Astrocyte of the hippocampus (primary cell): ENCODE results near the gene TPD52L3.

ENCODE experiments used
- DNase-seq: peaks from one replicate; pipeline ENCODE4 v3.0.0; 2011; ENCODE audit warnings: low read depth, low spot score

TPD52L3 gene

DNA sequence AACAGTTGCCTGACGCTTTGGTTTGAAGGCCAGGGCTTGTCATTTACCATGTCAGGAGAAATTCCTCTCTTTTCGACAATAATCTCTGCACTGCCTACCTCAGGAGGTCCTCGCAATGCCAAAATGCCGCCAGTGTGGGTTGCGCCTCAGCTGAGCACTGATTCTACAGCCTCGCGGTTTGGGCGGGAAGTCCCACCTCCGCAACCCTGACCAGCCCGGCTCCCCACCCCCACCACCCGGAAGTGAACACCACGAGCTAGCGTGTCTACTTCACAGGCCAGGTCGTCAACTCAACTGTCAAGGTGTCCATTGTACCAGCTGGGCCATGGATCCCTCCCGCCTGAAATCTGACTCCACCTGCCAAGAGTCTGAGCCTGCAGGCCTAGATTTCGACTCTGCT, at the start of gene TPD52L3:
Gene TPD52L3, plus strand, starts transcription at position 273 of the 400 bp plus-strand sequence. CDS start 221 bp downstream, outside the sequence.
- DNase-seq, result no peak

- DNase-seq, result no peak
Measured at GRCh38 chr9:6301858-6302257, 26.3 kb upstream of the TPD52L3 start.

DNA sequence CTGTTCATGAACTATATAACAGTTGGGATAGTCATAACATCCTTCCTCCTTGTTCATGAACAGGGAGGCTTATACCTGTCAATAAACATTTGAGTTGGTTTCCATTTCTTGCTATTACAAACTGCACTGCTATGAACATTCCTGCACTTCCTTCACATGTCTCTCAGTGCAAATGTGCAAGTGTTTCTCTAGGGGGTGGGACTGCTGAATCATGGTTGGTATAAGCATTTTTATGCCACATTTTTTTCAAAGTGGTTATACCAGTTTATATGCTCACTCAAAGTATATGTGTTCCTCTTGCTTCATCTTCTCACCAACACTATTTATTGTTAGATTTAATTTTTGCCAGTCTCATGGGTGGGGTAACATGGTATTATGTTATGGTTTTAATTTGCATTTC, 25.8 kb upstream of the TPD52L3 start:
- no peak for DNase-seq

DNA sequence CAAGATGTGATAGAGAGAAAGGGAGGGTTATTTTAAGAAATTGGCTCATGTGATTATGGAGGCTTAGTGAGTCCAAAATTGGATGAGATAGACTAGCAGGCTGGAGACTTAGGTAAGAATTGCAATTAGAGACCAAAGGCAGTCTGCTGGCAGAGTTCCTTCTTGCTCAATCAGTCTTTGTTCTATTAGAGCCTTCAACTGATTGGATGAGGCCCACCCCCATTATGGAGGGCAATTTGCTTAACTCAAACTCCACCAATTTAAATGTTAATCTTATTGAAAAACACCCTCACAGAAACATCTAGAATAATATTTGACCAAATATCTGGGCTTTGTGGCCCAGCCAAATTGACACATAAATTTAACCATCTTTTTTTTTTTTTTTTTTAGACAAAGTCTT, 23.9 kb upstream of the TPD52L3 start:
- DNase-seq, result no peak

GRCh38 chr9:6305954-6306563, 22.1 kb upstream of the TPD52L3 start:
- DNase-seq, result peak; percentile 57

DNA sequence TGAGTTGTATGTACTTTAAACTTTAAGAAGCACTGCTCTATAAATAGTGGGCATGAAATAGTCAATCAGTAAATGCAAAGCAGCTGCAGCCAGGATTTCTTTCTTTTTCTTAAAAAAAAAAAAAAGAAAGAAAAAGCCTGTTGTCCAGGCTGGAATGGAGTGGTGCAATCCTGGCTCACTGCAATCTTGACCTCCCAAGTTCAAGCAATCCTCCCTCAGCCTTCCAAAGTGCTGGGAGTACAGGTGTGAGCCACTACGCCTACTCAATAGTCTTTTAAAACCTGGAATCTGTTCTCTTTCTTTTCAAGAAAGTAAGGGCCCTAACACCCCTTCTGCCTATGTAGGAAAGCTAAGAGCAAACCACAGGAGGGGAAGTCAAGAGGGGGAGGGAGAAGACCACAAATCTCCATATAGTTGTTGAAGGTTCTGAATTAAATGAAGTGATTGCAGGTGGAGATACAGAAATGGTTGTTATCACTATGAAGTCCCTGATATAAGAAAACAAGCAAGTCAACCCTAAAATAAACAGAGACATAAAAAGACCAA, 20.6 kb upstream of the TPD52L3 start:
- DNase-seq, result no peak

DNA sequence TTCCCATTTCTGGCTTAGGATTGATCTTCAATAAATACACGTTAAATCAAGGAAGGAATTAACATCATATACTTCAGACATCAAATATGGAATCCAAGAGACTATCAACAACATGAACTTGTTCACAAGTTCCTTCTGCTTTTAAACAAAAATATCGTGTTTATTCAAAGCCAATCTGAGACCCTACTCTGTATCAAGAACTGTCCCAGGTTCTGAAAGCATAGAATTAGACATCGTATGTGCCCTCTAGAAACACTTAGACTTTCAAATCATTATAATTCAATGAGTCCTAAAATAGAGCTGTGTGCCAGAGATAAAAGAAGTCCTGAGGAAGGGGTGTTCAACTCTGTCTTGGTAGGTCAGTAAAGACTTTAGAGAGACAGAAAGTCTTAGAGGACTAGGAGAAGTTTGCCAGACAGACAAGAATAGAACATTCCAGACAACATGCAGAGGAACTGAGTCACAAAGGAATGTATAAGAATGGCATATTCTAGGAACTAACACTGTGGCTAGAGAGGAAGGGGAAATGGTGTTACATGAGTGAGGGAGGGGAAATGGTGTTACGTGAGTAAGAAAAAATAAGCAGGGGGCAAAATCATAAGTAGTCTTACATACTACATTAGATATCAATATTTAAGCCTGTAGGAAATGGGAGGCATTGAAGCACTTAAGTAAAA, 2.9 kb downstream of the TPD52L3 start:
- peak; percentile 4 for DNase-seq

DNA sequence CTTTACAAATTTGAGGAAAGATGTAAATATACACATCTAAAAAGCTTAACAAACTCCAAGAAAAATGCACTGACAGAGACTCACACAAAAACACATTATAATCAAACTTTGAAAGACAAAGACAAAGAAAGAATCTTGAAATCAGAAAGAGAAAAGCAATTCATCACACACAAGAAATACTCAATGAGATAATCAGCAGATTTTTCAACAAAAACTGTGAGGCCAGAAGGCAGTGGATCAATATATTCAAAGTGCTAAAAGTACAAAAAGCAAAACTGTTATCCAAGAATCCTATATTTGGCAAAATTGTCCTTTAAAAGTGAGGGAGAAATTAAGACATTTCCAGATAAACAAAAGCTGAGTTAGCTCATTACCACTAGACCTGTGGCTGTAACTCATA, 6.1 kb downstream of the TPD52L3 start:
- no peak for DNase-seq

GRCh38 chr9:6348766-6349165, 20.6 kb downstream of the TPD52L3 start:
- no peak for DNase-seq

GRCh38 chr9:6351737-6352136, 23.6 kb downstream of the TPD52L3 start:
- DNase-seq, result no peak

GRCh38 chr9:6354072-6354686, 26.0 kb downstream of the TPD52L3 start:
- DNase-seq, result peak; percentile 78

- peak; percentile 56 for DNase-seq
Measured at GRCh38 chr9:6355728-6356127, 27.6 kb downstream of the TPD52L3 start.

GRCh38 chr9:6356441-6356840, 28.3 kb downstream of the TPD52L3 start:
- no peak for DNase-seq

DNA sequence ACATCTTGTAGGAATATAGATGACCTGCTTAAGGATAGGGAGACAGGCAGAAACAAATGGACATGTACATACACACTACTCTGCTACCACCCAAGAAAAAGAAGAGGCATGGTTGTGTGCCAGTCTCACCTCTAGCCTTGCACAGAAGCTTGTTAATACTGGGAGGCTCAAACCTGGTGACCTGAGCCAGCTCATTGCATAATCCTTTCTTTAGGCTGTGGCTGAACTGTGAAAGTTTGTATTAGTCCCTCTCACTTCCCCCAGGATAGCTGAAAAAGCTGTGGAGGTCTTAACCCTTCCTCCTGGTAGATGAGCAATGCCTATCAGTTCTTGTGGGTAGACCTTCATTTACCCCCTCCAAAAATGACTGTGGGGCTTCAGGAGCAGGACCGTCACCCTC, 28.7 kb downstream of the TPD52L3 start:
- DNase-seq, result no peak

DNA sequence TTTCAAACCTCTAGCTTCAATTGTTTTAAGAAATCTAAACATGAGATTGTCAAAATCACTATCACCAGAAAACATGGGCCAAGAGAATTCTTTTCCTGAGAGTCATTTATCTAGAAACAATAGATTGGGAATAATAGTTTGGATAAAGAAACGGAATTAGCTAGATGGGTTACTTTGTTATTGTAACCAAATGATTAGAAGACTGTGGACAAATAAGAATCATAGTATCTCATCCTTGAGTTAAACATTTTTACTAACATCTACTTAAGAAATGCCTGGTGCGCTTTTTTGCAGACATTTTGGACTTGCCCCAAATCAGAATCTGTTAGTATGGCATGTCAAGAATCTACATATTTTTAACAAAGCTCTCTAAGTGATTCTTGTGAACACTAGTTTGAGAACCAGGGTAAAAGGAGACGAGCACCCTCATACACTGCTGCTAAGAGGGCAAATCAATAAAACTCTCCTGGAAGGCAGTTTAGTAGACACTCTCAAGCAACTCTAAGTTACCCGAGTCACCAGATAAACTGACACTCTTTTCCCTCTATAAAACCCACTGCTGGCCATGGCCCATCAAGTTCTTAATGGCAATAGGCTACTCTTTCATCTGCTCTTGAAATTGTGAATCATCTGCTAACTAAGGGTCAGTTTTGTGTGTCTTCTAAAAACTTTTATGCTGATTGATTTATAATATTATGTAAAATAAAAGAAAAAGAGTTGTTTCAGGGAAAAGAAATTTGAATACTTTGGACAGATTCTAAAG, 39.1 kb downstream of the TPD52L3 start:
- DNase-seq, result no peak

GRCh38 chr9:6368831-6369230, 40.7 kb downstream of the TPD52L3 start:
- no peak for DNase-seq
